GM19043 (cell line): ENCODE results near the gene EIF4E2.

ENCODE experiments used
- ATAC-seq: cut with Tn5 transposase; IDR thresholded peaks from one replicate; pipeline ENCODE4 v1.9.1; 2021; ENCODE audit warnings: low read depth; ENCODE audit not compliant: unreplicated experiment

EIF4E2 gene

DNA sequence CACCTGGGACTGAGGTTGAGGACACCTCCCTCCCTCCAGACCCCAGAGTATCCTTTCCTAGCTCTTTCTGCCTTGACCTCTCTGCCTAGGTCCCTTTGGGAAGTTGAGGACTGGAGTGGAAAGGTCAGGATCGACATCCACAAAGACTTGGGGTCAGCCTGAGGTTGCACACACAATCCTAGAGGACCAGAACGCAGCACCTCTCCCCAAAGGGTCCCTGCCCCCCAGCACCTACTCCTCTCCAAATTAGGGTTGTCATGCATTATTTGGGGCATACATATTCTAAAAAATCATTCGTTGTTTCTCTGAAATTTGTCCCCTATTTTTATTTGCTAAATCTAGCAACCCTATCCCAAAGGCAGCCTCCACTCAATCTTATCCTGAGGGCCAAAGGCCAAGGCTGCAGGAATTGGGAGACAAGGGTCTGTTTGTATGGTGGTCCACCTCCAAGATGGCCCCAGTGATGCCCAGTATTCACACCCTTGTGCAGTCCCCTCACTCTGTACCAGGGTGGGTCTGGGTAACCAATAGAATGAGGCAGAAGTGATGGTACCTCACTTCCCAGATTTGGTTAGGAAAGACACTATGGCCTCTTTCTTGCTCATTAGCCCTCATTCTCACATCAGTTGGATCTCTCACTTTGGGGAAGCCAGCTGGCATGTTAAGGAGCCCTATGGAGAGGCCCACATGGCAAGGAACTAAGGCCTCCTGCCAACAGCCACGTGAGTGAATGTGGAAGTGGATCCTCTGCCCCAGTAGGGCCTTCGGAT, 14.5 kb upstream of the EIF4E2 start:
- ATAC-seq = no peak

DNA sequence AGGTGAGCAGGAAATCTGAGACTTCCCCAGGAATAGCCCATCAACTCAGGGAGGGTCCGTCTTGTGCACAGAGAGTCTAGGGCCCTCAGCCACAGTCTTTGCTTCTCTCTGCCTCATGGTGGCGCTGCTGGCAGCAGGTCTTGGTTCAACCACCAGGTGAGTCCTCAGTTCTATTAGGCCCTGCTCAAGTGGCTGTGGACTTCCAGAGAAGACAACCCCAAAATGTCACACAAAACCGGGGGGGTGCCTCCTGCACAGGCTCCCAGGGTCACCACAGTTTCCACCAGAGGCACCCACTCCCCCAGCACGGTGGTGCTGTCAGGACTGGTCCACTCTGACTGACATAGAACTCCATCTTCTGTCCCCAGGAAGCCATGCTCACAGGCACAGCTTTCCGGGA, 13.4 kb upstream of the EIF4E2 start:
- no peak for ATAC-seq

DNA sequence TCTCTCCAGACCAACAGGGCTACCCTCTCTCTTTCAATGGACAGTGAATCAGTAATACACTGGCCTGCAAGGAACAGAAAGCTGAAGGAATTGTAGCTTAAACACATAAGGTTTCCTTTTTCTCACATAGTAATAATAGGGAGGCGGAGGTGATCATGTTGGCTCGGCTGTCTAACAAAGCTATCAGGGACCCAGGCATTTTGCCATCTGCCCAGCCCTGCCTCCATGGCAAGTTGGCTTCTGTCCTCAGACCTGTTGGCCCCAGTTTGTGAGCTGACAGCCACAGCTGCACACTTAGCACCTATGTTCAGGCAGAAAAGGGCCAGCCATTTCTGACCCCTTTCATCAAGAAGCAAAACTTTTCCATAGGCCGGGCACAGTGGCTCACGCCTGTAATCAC, 13.0 kb upstream of the EIF4E2 start:
- no peak for ATAC-seq

DNA sequence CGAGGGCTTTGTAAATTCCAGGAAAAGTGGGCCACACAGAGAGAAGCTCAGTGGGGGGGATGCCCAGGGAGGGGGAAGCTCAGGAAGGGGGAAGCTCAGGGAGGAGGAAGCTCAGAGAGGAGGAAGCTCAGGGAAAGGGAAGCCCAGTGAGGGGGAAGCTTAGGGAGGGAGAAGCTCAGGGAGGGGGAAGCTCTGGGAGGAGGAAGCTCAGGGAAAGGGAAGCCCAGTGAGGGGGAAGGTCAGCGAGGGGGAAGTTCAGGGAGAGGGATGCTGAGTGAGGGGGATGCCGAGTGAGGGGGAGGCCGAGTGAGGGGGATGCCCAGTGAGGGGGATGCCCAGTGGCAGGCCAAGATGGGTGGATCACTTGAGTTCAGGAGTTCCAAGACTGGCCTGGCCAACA, 11.8 kb upstream of the EIF4E2 start:
- ATAC-seq = no peak

DNA sequence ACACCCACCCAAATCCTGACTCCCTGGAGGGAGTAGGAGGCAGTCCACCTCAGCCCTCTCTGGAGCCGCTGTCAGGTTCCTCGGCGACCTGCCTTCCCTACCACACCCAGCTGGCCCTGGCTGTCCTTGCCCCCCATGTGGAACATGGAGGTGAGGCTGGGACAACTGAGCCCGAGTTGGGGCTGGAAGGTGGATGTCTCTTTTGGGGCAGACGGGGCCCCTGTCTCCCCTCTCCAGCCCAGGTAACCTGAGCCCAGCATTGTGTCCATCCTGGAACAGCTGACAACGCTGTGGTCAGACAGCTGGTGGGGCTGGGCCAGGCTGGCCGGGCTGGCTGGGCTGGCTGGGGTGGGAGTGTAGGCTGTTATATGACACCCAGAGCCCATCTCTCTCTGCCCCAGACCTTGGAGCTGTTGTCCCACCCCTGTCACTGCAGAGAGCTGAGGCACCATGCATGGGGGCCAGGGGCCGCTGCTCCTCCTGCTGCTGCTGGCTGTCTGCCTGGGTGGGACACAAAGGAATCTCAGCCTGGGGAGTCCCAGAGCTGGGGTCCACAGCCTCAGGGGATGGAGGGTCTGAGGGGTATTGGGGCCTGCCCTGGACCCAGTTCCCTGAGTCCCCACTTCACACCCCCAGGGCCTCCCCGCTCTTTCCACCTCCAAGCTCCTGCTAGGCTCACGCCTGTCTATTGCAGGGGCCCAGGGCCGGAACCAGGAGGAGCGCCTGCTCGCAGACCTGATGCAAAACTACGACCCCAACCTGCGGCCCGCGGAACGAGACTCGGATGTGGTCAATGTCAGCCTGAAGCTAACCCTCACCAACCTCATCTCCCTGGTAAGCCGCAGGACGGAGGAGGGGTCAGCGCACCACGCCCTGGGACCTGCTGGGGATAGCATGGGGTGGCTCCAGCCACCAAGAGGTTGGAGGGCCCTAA, 10.9 kb upstream of the EIF4E2 start, which contains the start of gene CHRNG:
Gene CHRNG (plus strand): TSS at position 395 of the 934 bp plus-strand sequence. CDS start 56 bp downstream, at position 451.
- ATAC-seq = no peak

DNA sequence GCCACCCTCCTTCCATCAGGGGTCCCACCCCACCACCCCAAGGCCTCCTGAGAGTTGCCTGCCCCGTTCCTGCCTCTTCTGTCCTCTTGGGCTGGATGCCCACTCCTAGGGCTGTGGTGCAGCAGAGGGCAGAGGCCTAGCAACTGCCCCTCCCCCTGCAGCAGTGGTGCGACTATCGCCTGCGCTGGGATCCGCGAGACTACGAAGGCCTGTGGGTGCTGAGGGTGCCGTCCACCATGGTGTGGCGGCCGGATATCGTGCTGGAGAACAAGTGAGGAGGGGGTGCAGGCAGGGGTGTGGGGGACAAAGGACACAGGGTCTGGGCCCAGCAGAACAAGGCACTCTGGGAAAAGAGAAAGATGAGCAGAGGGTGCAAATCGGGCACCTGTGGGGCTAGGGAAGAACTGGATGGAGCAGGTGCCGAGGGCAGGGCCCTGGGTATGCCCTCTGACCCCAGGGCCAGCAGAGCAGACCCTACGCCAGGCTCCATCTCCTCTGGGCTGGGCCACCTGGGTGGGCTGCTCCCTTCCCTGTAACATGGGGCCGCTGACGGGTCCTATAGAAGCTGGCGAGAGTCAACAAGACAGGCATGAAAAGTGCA, 9.9 kb upstream of the EIF4E2 start:
- no peak for ATAC-seq

DNA sequence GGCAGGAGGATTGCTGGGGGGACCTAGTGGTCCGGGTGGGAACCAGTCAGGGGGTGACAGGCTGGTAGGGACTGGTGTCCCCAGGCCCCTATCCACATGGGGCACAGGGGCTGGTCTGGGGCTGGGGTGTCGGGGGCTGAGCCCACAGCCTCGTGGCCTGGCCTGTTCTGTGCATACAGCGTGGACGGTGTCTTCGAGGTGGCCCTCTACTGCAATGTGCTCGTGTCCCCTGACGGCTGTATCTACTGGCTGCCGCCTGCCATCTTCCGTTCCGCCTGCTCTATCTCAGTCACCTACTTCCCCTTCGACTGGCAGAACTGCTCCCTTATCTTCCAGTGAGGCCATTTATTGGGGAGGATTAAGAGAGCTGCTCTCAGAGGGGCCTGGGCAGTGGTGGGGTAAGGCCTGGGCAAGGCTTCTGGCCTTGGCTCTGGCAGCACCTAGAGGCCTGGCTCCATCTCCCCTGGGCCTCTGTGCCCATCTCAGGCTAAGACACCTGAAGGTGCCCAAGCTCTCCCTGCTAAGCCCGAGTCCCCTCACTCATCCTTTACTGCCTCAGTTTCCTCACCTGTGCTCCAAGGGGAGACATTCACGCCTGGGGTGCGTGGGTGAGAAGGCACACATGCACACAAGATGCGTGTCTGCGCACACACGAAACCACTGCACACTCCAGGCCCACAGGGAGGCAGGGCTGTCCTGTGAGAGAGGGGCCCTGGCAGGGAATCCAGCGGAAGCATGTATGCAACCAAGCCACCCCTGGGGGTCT, 9.1 kb upstream of the EIF4E2 start:
- no peak for ATAC-seq

DNA sequence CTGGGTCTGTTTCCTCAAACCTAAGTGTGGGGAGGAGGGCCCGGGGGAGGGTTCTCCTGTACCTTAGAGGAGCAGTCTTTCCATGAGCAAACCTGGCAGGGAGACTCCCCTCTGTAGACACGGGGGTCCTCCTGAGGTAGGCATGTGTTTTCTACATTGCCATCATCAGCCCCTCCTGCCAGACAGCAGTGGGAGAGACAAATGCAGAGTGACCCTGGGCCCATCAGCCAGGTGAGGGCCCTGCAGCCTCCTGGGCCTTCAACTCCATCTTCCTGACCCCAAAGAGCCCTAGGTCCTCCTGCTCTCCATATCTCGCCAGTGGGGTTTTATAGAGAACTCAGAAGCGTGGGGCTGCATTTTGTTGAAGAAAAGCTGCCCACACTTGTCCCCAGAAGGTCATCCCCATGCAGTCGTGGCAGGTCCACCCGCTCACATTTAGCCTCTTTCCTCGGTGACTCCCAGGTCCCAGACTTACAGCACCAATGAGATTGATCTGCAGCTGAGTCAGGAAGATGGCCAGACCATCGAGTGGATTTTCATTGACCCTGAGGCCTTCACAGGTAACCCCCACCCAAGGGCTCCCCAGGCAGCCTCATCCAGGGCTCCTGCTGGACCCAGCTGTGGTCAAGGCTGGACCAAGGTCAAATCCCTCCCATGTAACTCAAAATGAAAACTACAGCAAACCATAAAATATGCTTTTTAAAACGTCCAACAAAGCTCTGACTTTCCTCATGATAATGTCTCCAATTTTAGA, 8.4 kb upstream of the EIF4E2 start:
- ATAC-seq = no peak

DNA sequence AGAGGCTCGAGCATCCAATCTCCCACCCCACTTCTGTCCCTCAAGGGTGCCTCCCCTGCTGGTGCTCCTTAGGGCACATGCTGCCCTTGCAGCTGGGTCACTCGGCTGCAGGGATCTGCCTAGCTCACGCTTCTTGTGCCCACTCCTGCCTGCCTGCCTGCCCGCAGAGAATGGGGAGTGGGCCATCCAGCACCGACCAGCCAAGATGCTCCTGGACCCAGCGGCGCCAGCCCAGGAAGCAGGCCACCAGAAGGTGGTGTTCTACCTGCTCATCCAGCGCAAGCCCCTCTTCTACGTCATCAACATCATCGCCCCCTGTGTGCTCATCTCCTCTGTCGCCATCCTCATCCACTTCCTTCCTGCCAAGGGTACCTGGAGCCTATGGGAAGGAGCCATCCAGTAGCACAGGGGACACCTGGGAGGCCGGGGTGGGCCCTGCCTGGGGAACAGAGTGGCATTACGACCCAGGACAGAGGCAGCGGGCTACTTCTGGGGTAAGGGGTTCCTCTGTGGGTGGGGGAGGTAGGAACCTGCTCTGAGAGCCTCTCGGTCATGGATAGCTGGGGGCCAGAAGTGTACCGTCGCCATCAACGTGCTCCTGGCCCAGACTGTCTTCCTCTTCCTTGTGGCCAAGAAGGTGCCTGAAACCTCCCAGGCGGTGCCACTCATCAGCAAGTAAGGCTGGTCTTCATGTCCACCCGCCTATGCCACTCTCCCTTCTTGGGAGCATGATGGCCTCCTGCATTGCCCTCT, 7.6 kb upstream of the EIF4E2 start:
- ATAC-seq = no peak

DNA sequence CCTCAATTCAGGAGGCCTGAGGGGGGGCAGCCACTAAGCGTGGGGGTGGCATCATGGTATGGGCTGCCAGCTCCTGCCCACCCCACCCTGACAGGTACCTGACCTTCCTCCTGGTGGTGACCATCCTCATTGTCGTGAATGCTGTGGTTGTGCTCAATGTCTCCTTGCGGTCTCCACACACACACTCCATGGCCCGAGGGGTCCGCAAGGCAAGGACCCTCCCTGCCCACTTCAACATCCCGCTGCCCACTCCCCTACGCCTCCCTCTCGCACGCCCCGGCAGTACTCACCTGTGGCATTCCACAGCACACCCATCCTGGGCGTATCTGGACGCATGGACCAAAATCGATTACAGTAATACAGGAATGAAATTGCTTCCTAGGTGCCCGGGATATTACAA, 7.0 kb upstream of the EIF4E2 start:
- no peak for ATAC-seq

DNA sequence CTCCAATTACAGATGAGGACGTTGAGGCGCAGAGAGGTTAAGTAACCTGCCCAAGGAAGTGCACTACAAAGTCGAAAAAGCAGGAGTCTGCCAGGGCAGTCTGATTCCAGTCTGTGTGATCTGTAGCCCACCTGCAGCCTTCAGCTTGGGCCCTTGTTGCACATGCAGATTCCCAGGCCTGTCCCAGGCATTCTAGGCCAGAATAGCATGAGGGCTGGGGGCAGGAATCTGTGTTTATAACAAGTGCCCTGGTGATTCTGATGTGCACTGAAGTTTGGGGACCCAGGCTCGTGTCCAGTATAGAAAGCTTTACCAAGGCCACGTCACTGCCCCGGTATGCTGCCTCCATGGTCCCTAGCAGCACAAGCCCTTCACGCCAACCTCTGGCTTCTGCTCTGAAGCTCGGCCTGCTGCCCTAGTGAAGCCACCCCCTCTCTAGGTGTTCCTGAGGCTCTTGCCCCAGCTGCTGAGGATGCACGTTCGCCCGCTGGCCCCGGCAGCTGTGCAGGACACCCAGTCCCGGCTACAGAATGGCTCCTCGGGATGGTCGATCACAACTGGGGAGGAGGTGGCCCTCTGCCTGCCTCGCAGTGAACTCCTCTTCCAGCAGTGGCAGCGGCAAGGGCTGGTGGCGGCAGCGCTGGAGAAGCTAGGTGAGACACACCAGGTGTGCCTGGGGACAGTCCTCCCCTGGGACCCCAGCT, 6.4 kb upstream of the EIF4E2 start:
- ATAC-seq = no peak

DNA sequence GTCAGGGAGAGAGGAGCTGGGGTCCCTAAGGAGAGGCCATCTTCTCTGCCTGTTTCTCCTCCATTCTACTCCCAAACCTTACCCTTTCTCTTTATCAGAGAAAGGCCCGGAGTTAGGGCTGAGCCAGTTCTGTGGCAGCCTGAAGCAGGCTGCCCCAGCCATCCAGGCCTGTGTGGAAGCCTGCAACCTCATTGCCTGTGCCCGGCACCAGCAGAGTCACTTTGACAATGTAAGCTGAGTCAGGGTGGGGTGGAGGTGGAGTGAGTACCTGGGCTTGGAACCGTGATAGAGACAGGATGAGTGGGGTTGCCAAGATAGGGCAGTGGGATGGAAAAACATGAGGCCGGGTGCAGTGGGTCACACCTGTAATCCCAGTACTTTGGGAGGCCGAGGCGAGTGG, 5.8 kb upstream of the EIF4E2 start:
- ATAC-seq = no peak

DNA sequence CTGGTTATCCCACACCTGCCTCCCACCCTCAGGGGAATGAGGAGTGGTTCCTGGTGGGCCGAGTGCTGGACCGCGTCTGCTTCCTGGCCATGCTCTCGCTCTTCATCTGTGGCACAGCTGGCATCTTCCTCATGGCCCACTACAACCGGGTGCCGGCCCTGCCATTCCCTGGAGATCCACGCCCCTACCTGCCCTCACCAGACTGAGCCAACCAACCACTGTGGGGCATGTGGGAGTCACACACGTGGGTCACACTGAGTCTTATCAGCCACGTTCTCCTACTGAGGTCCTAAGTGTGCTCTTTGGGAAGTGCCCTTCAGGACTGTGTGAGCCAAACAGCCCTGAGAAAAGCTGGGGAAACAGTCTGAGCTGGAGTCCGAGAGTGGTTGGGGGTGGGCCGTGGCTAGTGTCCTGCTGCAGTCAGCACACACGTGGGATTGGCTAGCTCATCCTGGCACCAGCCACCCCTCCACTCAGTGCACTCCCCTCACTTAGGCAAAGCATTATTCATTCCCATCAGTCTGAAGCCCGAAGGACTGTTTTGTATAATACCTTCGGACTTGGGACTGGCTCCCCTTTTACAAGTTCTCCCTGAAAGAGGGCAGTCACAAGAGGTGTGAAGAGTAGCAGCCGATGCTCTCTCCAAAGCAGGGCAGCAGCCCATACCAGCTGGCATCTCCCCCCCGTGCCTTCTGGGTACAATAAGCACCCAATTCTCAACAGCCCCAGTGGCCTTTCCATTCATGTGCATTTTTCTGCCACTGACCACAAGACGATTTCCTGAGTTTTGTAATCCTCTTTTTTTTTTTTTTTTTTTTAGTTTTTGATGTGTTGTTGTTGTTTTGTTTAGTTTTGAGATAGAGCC, 4.7 kb upstream of the EIF4E2 start:
- no peak for ATAC-seq

DNA sequence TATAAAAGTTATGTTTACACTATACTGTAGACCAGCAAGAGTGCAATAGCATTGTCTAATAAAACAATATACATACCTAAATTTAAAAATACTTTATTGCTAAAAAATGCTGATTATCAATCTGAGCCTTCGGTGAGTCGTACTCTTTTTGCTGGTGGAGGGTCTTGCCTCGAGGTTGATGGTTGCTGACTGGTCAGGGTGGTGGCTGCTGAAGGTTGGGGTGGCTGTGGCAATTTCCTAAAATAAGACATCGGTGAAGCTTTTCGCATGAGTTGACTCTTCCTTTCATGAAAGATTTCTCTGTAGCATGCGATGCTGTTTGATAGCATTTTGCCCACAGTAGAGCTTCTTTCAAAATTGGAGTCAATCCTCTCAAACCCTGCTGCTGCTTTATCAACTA, 2.5 kb upstream of the EIF4E2 start:
- no peak for ATAC-seq

DNA sequence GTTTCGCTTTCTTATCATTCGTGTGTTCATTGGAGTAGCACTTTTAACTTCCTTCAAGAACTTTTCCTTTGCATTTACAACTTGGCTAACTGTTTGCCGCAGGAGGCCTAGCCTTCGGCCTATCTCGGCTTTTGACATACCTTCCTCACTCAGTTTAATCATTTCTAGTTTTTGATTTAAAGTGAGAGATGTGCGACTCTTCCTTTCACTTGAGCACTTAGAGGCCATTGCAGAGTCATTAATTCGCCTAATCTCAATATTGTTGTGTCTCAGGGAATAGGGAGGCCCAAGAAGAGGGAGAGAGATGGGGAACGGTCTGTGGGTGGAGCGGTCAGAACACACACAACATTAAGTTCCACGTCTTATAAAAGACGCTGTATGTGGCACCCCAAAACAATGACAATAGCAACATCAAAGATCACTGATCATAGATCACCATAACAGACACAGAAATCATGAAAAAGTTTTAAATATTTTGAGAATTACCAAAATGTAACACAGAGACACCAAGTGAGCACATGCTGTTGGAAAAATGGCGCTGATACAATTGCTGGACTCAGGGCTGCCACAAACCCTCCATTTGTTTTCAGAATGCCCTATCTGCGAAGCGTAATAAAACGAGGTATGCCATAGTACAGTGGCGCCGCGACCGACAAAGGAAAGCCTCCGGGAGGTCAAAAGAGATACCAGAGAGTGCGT, 685 bp upstream of the EIF4E2 start:
- no peak for ATAC-seq

DNA sequence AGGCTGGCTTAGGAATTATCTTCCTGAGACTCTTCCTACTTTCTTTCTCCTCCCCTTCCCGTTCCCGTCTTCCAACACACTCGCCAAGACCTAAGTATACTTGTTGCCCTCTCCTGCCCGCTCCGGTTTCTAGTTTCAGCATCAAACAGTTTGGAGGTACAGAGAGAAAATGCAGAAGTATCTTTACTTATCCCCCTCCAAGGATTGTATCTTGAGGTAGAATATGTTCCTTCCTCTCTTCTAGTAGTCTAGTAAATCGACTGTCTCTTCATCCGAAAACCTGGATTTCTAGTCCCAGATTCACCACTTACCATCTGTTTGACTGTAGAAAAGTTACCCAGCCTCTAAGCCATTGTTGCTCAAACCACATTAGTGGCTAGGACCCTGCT, 755 bp downstream of the EIF4E2 start:
- ATAC-seq = no peak

DNA sequence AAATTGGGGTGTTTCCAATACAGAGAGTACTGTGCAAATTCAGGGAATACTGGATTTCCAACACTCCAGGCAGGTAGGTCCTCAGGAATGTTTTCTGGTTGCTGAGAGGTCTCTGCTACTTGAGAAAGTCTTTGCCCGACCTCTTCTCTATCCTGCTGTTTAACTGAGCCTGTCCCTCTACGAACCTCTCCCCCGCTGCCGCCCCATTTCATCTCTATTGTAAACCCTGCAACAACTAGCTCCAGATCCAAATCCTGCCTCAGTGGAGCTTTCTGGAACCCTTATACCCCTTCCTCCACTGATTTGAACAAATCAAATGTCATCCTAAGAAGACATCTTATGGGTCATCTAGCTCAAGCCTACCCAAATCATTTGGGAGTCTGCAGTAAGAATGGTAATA, 1.3 kb downstream of the EIF4E2 start:
- no peak for ATAC-seq
